Measurements from ENCODE around the gene MMP12. TPM values are rescaled to one million over a fixed set of nuclear protein-coding genes. Genes with fewer than 3 reads are reported as not detected.
"Not testable (repeated sequence)": the region's sequence is repeated elsewhere in the genome, so short reads cannot be mapped to it uniquely, and the experiment has no call there.

MMP12 gene
- total RNA-seq, 5 donors from 2014 or later (not counting 1 experiment from before 2014, with no cell fraction given) = not detected

DNA sequence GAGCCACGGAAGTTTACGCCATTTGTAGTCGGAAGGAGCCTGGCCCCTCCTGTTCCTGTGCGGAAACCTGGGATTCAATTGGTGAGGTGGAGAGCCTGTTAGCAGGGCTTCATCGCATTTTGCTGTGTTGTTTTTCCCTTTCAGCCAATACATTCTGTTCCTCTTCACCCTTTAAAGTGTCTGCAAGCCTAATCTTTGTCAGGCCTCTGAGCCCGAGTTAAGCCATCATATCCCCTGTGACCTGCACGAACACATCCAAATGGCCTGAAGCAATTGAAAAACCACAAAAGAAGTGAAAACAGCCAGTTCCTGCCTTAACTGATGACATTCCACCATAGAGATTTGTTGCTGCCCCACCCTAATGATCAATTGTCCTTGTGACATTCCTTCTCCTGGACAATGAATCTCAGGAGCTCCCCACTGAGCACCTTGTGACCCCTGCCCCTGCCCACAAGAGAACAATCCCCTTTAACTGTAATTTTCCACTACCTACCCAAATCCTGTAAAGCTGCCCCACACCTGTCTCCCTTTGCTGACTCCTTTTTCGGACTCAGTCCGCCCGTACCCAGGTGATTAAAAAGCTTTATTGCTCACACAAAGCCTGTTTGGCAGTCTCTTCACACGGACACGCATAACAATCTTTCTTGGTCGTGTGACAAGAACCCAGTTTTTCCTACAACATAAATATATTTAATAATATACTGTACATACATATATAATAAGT is 37.1 kb upstream of the MMP12 start:
- ChIA-PET POLR2A (no interaction called here), CTCF (no interaction called here)
- H3K27me3 Mint-ChIP-seq = peaks cover 13 to 15% of the 10 kb centered on the region in 2 donors
- no peaks in the 10 kb centered on the region for H3K9me3 Mint-ChIP-seq
- Histone ChIP-seq H3K27ac (ENCODE audit: low read length) (no peak overlapping the region), H3K36me3 (ENCODE audit: control insufficient read depth in 2 of 2, extremely low read depth in 1 of 2, insufficient read depth in 1 of 2, low read length in 1 of 2) (no peaks in the 10 kb centered on the region), H3K27me3 (replicated peaks in 1 of 2; ENCODE audit: control insufficient read depth in 2 of 2, extremely low read depth in 1 of 2, insufficient read depth in 2 of 2, low read length in 1 of 2) (no peaks in the 10 kb centered on the region), H3K4me1 (ENCODE audit: control insufficient read depth in 1 of 2, extremely low read depth in 1 of 2, insufficient read depth in 2 of 2, low read length in 2 of 2) (no peaks in the 10 kb centered on the region), H3K9me3 (no peaks in the 10 kb centered on the region), H3K4me3 (ENCODE audit: control insufficient read depth in 1 of 2, extremely low read depth in 1 of 2, low read length in 1 of 2) (no peak overlapping the region)
- no peaks in the 10 kb centered on the region for H3K36me3 Mint-ChIP-seq
- WGBS (ENCODE audit: insufficient coverage) = 95% methylated on average over 6 of the region's 13 CpGs
- ATAC-seq (replicated peaks in 1 of 4) = no peak
- DNase-seq = no peak
- no peaks in the 10 kb centered on the region for H3K4me1 Mint-ChIP-seq
- H3K4me3 Mint-ChIP-seq = no peak overlapping the region
- H3K27ac Mint-ChIP-seq = no peak overlapping the region

DNA sequence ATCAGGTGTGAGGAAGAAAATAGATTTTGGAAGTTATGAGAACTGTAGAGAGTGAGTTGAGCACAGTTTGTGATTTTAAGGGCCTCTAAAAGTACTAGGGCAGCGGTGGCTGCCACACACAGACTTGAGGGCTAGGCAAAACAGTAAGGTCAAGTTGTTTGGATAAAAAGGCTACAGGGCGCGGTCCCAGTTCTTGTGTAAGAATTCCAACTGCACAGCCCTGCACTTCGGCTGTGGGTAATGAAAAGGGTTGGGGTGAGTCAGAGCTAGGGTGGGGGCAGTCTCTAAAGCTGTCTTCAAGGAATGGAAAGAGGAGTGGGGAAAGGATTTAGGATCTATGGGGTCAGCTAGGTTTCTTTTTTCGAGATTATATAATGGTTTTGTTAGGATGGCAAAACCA is 31.1 kb upstream of the MMP12 start:
- POLR2A ChIA-PET = not testable (repeated sequence)
- 84% methylated on average over 5 of the region's 5 CpGs for WGBS (ENCODE audit: insufficient coverage)

DNA sequence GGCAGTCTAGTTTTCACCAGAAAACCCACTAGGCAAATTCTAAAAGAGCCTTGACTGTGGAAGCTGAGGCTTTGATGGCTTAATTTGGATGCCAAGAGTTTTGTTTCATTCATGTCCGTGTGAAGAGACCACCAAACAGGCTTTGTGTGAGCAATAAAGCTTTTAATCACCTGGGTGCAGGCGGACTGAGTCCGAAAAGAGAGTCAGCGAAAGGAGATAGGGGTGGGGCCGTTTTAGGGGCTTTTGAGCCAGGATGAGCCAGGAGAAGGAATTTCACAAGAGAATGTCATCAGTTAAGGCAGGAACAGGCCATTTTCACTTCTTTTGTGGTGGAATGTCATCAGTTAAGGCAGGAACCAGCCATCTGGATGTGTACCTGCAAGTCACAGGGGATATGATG is 29.1 kb upstream of the MMP12 start:
- ATAC-seq (replicated peaks in 1 of 4); POLR2A ChIA-PET; H3K9me3 ChIP-seq; H3K36me3 Mint-ChIP-seq; H3K4me1 ChIP-seq (ENCODE audit: control insufficient read depth in 1 of 2, extremely low read depth in 1 of 2, insufficient read depth in 2 of 2, low read length in 2 of 2); H3K27ac Mint-ChIP-seq; H3K4me1 Mint-ChIP-seq; H3K4me3 Mint-ChIP-seq; H3K9me3 Mint-ChIP-seq; H3K27me3 ChIP-seq (replicated peaks in 1 of 2; ENCODE audit: control insufficient read depth in 2 of 2, extremely low read depth in 1 of 2, insufficient read depth in 2 of 2, low read length in 1 of 2); CTCF ChIA-PET; DNase-seq; H3K4me3 ChIP-seq (ENCODE audit: control insufficient read depth in 1 of 2, extremely low read depth in 1 of 2, low read length in 1 of 2); H3K36me3 ChIP-seq (ENCODE audit: control insufficient read depth in 2 of 2, extremely low read depth in 1 of 2, insufficient read depth in 1 of 2, low read length in 1 of 2); H3K27ac ChIP-seq (ENCODE audit: low read length): not testable (repeated sequence)
- peaks cover 5 to 16% of the 10 kb centered on the region in 2 donors for H3K27me3 Mint-ChIP-seq
- WGBS (ENCODE audit: insufficient coverage) = 63% methylated on average over 1 of the region's 5 CpGs

More for the DNA sequence above, 31.1 kb upstream of the MMP12 start:
- H3K27ac Mint-ChIP-seq; H3K9me3 Mint-ChIP-seq; ATAC-seq (replicated peaks in 1 of 4); H3K4me1 Mint-ChIP-seq; H3K4me1 ChIP-seq (ENCODE audit: control insufficient read depth in 1 of 2, extremely low read depth in 1 of 2, insufficient read depth in 2 of 2, low read length in 2 of 2); DNase-seq; H3K9me3 ChIP-seq; H3K36me3 Mint-ChIP-seq; H3K36me3 ChIP-seq (ENCODE audit: control insufficient read depth in 2 of 2, extremely low read depth in 1 of 2, insufficient read depth in 1 of 2, low read length in 1 of 2); H3K27me3 ChIP-seq (replicated peaks in 1 of 2; ENCODE audit: control insufficient read depth in 2 of 2, extremely low read depth in 1 of 2, insufficient read depth in 2 of 2, low read length in 1 of 2); H3K4me3 Mint-ChIP-seq; CTCF ChIA-PET; H3K27ac ChIP-seq (ENCODE audit: low read length); H3K4me3 ChIP-seq (ENCODE audit: control insufficient read depth in 1 of 2, extremely low read depth in 1 of 2, low read length in 1 of 2): not testable (repeated sequence)
- H3K27me3 Mint-ChIP-seq = peaks cover 9 to 18% of the 10 kb centered on the region in 2 donors

DNA sequence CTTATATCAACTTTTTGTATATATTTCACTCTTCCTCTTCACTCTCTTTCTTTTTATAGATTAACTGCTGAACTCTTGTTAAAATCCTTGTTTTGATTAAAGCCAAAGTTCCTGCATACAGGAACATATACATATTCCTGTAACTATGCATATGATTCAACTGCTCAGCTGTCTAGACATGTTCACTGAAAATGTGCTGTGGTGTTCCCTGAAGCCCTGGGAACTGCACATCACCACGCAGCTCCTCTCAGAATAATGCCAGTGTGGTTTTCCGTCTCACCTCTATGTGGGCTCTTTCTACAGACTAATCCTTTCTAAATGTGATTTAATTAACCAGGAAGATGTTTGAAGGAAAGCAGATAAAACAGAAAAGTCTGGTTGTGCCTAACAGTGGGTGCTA is 25.6 kb upstream of the MMP12 start:
- DNase-seq (no peak), ATAC-seq (replicated peaks in 1 of 4) (no peak)
- Histone ChIP-seq H3K36me3 (ENCODE audit: control insufficient read depth in 2 of 2, extremely low read depth in 1 of 2, insufficient read depth in 1 of 2, low read length in 1 of 2) (no peaks in the 10 kb centered on the region), H3K27ac (ENCODE audit: low read length) (no peak overlapping the region), H3K4me3 (ENCODE audit: control insufficient read depth in 1 of 2, extremely low read depth in 1 of 2, low read length in 1 of 2) (no peak overlapping the region), H3K4me1 (ENCODE audit: control insufficient read depth in 1 of 2, extremely low read depth in 1 of 2, insufficient read depth in 2 of 2, low read length in 2 of 2) (no peaks in the 10 kb centered on the region), H3K27me3 (replicated peaks in 1 of 2; ENCODE audit: control insufficient read depth in 2 of 2, extremely low read depth in 1 of 2, insufficient read depth in 2 of 2, low read length in 1 of 2) (peaks cover 0 to 5% of the 10 kb centered on the region in 2 experiments), H3K9me3 (no peaks in the 10 kb centered on the region)
- Mint-ChIP-seq H3K9me3 (peaks cover 4 to 5% (median 5%) of the 10 kb centered on the region in 3 donors), H3K4me1 (no peaks in the 10 kb centered on the region), H3K27ac (no peak overlapping the region), H3K36me3 (no peaks in the 10 kb centered on the region), H3K27me3 (peaks cover 2 to 15% of the 10 kb centered on the region in 2 donors), H3K4me3 (no peak overlapping the region)
- no CpG with 5 or more reads among the region's 2 CpGs for WGBS (ENCODE audit: insufficient coverage)
- ChIA-PET POLR2A (interaction anchor here in 1 of 2 donors (0.7 kb wide), 1 partner anchor 73 kb away, joined by 3 read pairs; no protein-coding TSS in a partner anchor), CTCF (no interaction called here)

DNA sequence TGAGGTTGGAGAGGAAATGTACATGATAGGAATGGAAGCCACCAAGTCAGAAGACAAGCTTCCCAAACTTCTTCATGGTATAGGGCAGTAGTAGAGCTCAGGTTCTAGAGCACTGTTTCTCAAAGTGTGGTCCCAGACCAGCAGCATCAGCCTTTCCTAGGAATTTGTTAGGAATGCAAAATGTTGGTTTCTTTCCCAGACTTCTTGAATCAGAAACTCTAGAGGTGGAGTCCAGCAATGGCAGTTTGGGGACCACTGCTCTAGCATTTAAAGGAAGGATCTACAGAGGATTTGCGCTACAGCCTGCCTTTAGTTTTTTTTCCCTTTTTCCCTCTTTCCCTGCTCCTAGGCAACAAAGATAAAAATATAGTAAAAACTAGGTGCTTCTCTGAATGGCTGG is 17.0 kb upstream of the MMP12 start:
- WGBS (ENCODE audit: insufficient coverage) = no CpG with 5 or more reads among the region's 1 CpG
- no peak for DNase-seq
- ChIA-PET CTCF (no interaction called here), POLR2A (no interaction called here)
- H3K4me3 Mint-ChIP-seq = no peak overlapping the region
- Histone ChIP-seq H3K36me3 (ENCODE audit: control insufficient read depth in 2 of 2, extremely low read depth in 1 of 2, insufficient read depth in 1 of 2, low read length in 1 of 2) (no peaks in the 10 kb centered on the region), H3K27ac (ENCODE audit: low read length) (no peak overlapping the region), H3K4me1 (ENCODE audit: control insufficient read depth in 1 of 2, extremely low read depth in 1 of 2, insufficient read depth in 2 of 2, low read length in 2 of 2) (no peaks in the 10 kb centered on the region), H3K27me3 (replicated peaks in 1 of 2; ENCODE audit: control insufficient read depth in 2 of 2, extremely low read depth in 1 of 2, insufficient read depth in 2 of 2, low read length in 1 of 2) (peaks cover 0 to 2% of the 10 kb centered on the region in 2 experiments), H3K4me3 (ENCODE audit: control insufficient read depth in 1 of 2, extremely low read depth in 1 of 2, low read length in 1 of 2) (no peak overlapping the region), H3K9me3 (no peaks in the 10 kb centered on the region)
- H3K36me3 Mint-ChIP-seq = no peaks in the 10 kb centered on the region
- H3K27me3 Mint-ChIP-seq = peaks cover 5 to 17% of the 10 kb centered on the region in 2 donors
- no peak overlapping the region for H3K27ac Mint-ChIP-seq
- ATAC-seq (replicated peaks in 1 of 4) = no peak
- no peaks in the 10 kb centered on the region for H3K4me1 Mint-ChIP-seq
- H3K9me3 Mint-ChIP-seq = peaks cover 5 to 15% (median 10%) of the 10 kb centered on the region in 3 donors

DNA sequence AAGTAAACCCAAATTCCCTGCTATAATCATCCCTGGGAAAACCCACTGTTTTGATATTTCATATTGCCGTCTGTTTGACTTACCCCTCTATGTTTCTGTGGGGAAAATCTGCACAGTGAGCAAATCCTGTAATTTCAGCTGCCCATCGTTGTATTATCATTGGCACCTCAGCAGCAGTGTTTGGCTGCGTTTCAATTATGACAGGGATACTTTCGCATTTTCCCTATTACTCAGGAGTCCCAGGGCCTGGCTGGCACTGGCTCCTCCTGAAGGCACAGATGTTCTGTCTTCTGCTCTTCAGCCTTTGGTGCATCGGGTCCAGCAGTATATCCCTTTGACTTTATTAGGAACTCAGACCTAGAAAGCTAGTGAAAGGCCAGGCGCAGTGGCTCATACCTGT is 12.2 kb upstream of the MMP12 start:
- Mint-ChIP-seq H3K4me3 (no peak overlapping the region), H3K27ac (no peak overlapping the region), H3K4me1 (no peaks in the 10 kb centered on the region), H3K27me3 (peaks cover 3 to 5% of the 10 kb centered on the region in 2 donors), H3K36me3 (no peaks in the 10 kb centered on the region), H3K9me3 (no peaks in the 10 kb centered on the region)
- Histone ChIP-seq H3K27ac (ENCODE audit: low read length) (no peak overlapping the region), H3K27me3 (replicated peaks in 1 of 2; ENCODE audit: control insufficient read depth in 2 of 2, extremely low read depth in 1 of 2, insufficient read depth in 2 of 2, low read length in 1 of 2) (peaks cover 0 to 6% of the 10 kb centered on the region in 2 experiments), H3K36me3 (ENCODE audit: control insufficient read depth in 2 of 2, extremely low read depth in 1 of 2, insufficient read depth in 1 of 2, low read length in 1 of 2) (no peaks in the 10 kb centered on the region), H3K4me3 (ENCODE audit: control insufficient read depth in 1 of 2, extremely low read depth in 1 of 2, low read length in 1 of 2) (no peak overlapping the region), H3K4me1 (ENCODE audit: control insufficient read depth in 1 of 2, extremely low read depth in 1 of 2, insufficient read depth in 2 of 2, low read length in 2 of 2) (no peaks in the 10 kb centered on the region), H3K9me3 (no peaks in the 10 kb centered on the region)
- no peak for ATAC-seq (replicated peaks in 1 of 4)
- ChIA-PET CTCF (no interaction called here), POLR2A (no interaction called here)
- 83% methylated on average over 4 of the region's 6 CpGs for WGBS (ENCODE audit: insufficient coverage)
- DNase-seq = no peak

Data from T-cell (primary cell).